Neural cell (in vitro differentiated cells): ENCODE results near the gene TPSB2.

ENCODE experiments used
- CTCF ChIP-seq: fragments of 450-650 bp; IDR thresholded peaks from 2 replicates; pipeline ENCODE4 v1.5.1; 2014; ENCODE audit warnings: antibody characterized with exemption, mild to moderate bottlenecking, moderate library complexity; ENCODE audit not compliant: poor library complexity, severe bottlenecking
- EP300 ChIP-seq: fragments of 450-650 bp; conservative IDR thresholded peaks from 2 replicates; pipeline ENCODE4 v1.6.1; 2014; ENCODE audit warnings: antibody characterized with exemption, mild to moderate bottlenecking, moderate library complexity; ENCODE audit not compliant: poor library complexity, severe bottlenecking
- EZH2 ChIP-seq: fragments of 200-600, 300-800 bp; shearing (Covaris generic), sonication (generic); IDR thresholded peaks from 2 replicates; pipeline ENCODE4 v1.6.1; 2014; ENCODE audit warnings: antibody characterized with exemption, low read length, borderline replicate concordance, mild to moderate bottlenecking; ENCODE audit not compliant: insufficient read depth, poor library complexity, severe bottlenecking
- MXI1 ChIP-seq: fragments of 450-650 bp; conservative IDR thresholded peaks from 2 replicates; pipeline ENCODE4 v1.6.1; 2014; ENCODE audit warnings: antibody characterized with exemption, mild to moderate bottlenecking; ENCODE audit not compliant: poor library complexity, severe bottlenecking
- POLR2AphosphoS5 ChIP-seq: IDR thresholded peaks from 2 replicates; pipeline ENCODE4 v1.6.1; 2012
- RAD21 ChIP-seq: fragments of 450-650 bp; conservative IDR thresholded peaks from 2 replicates; pipeline ENCODE4 v1.6.1; 2014; ENCODE audit warnings: antibody characterized with exemption, mild to moderate bottlenecking, moderate library complexity
- SMC3 ChIP-seq: fragments of 450-650 bp; conservative IDR thresholded peaks from 2 replicates; pipeline ENCODE4 v1.6.1; 2014; ENCODE audit warnings: antibody characterized with exemption, mild to moderate bottlenecking, moderate library complexity; ENCODE audit not compliant: poor library complexity
- TAF1 ChIP-seq: IDR thresholded peaks from 2 replicates; pipeline ENCODE4 v1.6.1; 2012; ENCODE audit warnings: low read depth

GRCh38 chr16:1213231-1213630, 16.8 kb downstream of the TPSB2 start:
- no peak for TF ChIP-seq RAD21
- no peak for TF ChIP-seq CTCF
- no peak for TF ChIP-seq POLR2AphosphoS5
- TF ChIP-seq MXI1 = no peak
- TF ChIP-seq EP300 = no peak
- TF ChIP-seq EZH2 = no peak
- TF ChIP-seq TAF1 = no peak
- TF ChIP-seq SMC3 = no peak
